ENCODE measurements around the gene BACE2.
"Not testable (repeated sequence)": the region's sequence is repeated elsewhere in the genome, so short reads cannot be mapped to it uniquely, and the experiment has no call there.

BACE2 gene

GRCh38 chr21:41215856-41216408, 48.0 kb downstream of the BACE2 start:
- DNase-seq (ENCODE audit: low read depth): no peak

GRCh38 chr21:41216486-41216885, 48.5 kb downstream of the BACE2 start:
- no peak for DNase-seq (ENCODE audit: low read depth)

- DNase-seq (ENCODE audit: low read depth): no peak
Observed at GRCh38 chr21:41217671-41218385, 49.9 kb downstream of the BACE2 start.

GRCh38 chr21:41219498-41220207, 51.7 kb downstream of the BACE2 start:
- DNase-seq (ENCODE audit: low read depth): no peak

- DNase-seq (ENCODE audit: low read depth): no peak
Observed at GRCh38 chr21:41220208-41220733, 52.3 kb downstream of the BACE2 start.

- DNase-seq (ENCODE audit: low read depth): no peak
Observed at GRCh38 chr21:41222247-41223068, 54.5 kb downstream of the BACE2 start.

- DNase-seq (ENCODE audit: low read depth): no peak
Observed at GRCh38 chr21:41226853-41227252, 58.9 kb downstream of the BACE2 start.

GRCh38 chr21:41227357-41228005, 59.5 kb downstream of the BACE2 start:
- DNase-seq (ENCODE audit: low read depth): no peak

- DNase-seq (ENCODE audit: low read depth): no peak
Observed at GRCh38 chr21:41228006-41228370, 60.0 kb downstream of the BACE2 start.

GRCh38 chr21:41228492-41228891, 60.5 kb downstream of the BACE2 start:
- no peak for DNase-seq (ENCODE audit: low read depth)

GRCh38 chr21:41228958-41229357, 61.0 kb downstream of the BACE2 start:
- no peak for DNase-seq (ENCODE audit: low read depth)

GRCh38 chr21:41229509-41230248, 61.7 kb downstream of the BACE2 start:
- DNase-seq (ENCODE audit: low read depth): no peak

GRCh38 chr21:41230497-41230896, 62.5 kb downstream of the BACE2 start:
- no peak for DNase-seq (ENCODE audit: low read depth)

- no peak for DNase-seq (ENCODE audit: low read depth)
Observed at GRCh38 chr21:41231060-41231459, 63.1 kb downstream of the BACE2 start.

GRCh38 chr21:41232013-41232412, 64.1 kb downstream of the BACE2 start:
- no peak for DNase-seq (ENCODE audit: low read depth)

GRCh38 chr21:41233916-41234315, 66.0 kb downstream of the BACE2 start:
- DNase-seq (ENCODE audit: low read depth): no peak

GRCh38 chr21:41234569-41234968, 66.6 kb downstream of the BACE2 start:
- DNase-seq (ENCODE audit: low read depth): no peak

- no peak for DNase-seq (ENCODE audit: low read depth)
Observed at GRCh38 chr21:41235201-41235600, 67.2 kb downstream of the BACE2 start.

GRCh38 chr21:41236352-41236973, 68.5 kb downstream of the BACE2 start:
- DNase-seq (ENCODE audit: low read depth): no peak

- not testable (repeated sequence) for DNase-seq (ENCODE audit: low read depth)
Observed at GRCh38 chr21:41238081-41238796, 70.3 kb downstream of the BACE2 start.

Data from T-helper 22 cell (primary cell).